Measurements from ENCODE around the gene SYNE2.
A peak's percentile ranks its signal among the peaks of the same experiment; 100 is the strongest.

The SYNE2 gene

GRCh38 chr14:63908667-63909264 is 56.0 kb downstream of the SYNE2 start:
- DNase-seq (ENCODE audit: low read depth in 2 of 3, low spot score in 2 of 3), result no peak

DNA sequence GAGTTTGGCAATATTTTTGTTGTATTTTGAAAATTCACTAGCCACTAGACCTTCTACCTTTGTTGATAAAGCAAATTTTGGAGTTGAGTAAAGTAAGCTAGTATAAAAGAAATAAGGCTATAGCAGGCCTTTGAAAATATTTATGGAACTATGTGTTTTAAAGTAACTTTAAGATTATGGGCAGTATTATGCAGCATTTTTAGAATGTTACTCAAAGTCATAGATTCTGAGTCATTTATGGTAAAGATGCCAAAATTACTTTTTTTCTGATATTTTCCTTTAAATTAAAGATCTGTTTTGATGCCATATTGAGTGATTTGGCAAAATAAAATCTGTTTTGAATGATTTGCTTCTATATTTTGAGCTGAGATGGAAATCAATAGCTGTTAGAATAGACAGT is 57.2 kb downstream of the SYNE2 start:
- DNase-seq (ENCODE audit: low read depth in 2 of 3, low spot score in 2 of 3), result no peak

DNA sequence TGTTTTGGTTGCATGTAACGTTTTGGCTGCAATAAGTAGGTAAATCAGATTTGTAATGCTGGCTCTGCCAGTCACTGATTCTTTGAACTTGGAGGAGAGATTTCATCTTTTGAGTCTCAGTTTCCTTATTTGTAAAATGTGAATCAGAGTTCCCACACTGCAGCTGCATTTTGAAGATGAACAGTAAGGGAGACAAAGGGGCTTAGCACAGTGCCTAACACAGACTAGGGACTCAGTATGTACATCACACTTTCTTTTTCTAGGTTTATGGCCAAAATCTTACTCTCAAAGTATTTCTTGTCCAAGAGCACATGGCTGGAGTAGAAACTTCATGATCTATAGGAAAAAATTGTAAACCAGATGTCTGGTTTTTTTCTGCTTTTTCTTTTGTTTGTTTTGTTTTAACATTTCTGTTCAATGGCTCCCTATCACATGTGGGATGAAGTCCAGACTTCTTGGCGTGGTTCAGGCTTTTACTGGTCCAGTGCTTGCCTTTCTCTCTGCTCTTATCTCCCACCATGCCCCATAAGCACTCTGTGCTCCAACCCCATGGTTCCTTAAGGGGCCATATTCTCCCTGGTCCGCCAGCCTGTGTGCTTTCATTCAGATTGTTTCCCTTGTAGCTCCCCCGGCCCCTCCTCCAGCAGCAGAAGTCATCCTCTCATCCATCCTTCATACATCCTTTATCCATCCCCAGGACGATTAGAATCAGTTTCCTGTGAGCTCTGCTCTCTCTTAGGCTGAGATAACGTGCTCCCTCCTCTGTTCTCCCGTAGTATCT is 58.0 kb downstream of the SYNE2 start:
- DNase-seq (ENCODE audit: low read depth in 2 of 3, low spot score in 2 of 3), result no peak

- DNase-seq (ENCODE audit: low read depth in 2 of 3, low spot score in 2 of 3), result no peak
Measured at GRCh38 chr14:63911404-63911803, 58.6 kb downstream of the SYNE2 start.

DNA sequence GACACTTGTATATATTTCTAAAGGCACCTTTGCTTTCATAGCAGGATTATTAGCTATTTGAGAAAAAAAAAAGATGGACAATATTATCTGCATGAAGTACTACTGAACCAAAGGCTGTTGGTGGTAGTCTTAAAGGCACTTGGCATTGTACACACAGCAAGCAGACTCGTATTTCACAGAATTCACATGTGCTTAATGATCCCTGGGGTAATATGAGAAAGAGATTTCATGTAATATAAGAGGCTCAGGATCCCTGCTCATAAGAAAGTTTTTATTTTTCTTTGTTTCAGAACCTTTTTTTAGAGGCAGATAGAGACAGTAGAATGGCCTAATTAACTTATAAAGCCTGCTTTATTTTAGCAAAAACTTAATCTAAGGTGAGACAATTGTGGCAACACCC is 59.5 kb downstream of the SYNE2 start:
- DNase-seq (ENCODE audit: low read depth in 2 of 3, low spot score in 2 of 3), result no peak

GRCh38 chr14:63918411-63918810 is 65.6 kb downstream of the SYNE2 start:
- no peak for DNase-seq (ENCODE audit: low read depth in 2 of 3, low spot score in 2 of 3)

- DNase-seq (ENCODE audit: low read depth in 2 of 3, low spot score in 2 of 3), result no peak
Measured at GRCh38 chr14:63922696-63923421, 70.1 kb downstream of the SYNE2 start.

DNA sequence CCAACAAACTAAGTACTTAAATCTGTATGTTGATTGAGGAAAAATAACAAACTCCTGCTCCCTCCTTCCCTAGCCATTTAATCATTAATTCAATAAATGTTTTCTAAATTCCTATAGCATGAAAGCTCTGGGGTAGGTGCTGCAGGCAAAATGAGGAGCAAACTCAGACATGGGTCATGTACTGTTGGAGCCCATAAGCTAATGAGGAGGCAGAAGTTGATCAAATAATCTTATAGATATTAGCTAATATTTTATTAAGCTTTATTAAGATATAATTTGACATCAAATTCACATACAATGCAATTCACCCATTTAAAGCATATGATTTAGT is 70.6 kb downstream of the SYNE2 start:
- no peak for DNase-seq (ENCODE audit: low read depth in 2 of 3, low spot score in 2 of 3)

GRCh38 chr14:63924375-63924774 is 71.6 kb downstream of the SYNE2 start:
- DNase-seq (ENCODE audit: low read depth in 2 of 3, low spot score in 2 of 3), result no peak

DNA sequence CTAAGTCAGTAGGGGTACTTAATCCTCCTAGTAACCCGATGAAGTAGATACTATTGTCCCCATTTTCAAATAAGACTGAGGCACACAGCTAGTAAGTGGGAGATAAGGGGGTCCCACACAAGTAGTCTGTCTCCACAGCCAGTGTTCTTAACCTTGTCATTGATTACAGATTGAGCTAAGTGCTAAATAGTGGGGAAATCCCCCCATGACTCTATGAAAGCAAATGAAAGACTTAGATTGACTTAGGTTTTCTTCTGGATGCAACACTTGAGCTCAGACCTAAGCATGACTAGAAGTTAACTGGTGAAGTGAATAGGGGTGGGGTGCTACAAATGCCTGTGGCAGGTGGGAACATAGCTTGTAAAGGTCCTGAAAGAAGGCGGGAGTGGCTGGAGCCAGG is 73.8 kb downstream of the SYNE2 start:
- no peak for DNase-seq (ENCODE audit: low read depth in 2 of 3, low spot score in 2 of 3)

DNA sequence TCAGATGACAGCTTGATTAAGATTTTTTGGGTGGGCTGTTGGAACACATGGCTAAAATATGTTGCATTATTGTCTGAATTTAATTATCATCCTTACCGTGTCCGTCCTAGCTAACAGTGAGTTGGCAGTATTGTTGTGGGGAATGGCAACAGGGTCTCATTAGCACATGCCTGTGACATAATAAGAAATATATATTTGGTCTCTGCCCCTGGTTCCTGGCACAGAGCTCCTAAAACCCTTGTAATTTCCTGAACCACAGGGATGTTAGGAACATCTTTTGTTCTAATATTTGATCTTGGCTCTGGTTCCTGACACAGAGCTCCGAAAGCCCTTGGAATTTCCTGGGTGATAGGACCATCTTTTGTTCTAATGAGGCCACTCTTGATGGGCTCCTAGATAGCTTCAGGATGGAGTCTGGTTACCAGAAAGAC is 76.0 kb downstream of the SYNE2 start:
- no peak for DNase-seq (ENCODE audit: low read depth in 2 of 3, low spot score in 2 of 3)

DNA sequence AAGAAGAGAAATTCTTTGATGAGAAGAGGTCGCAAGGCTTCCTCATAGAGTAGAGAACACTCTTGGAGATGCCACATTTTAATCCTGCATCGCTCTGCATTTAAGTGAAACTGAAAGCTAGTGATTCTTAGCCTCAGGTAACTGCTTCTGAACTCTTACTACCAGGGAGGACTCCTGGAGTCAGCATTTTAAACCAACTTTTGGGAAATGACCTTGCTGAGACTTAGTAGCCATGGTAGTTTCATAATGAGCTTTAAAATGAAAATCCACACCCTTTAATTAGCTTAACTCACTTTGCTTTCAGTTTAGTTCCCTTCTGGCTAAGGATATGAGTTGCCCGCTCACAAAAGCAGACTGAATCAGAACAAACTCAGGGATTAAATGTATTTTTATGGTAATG is 80.3 kb downstream of the SYNE2 start:
- no peak for DNase-seq (ENCODE audit: low read depth in 2 of 3, low spot score in 2 of 3)

- DNase-seq (ENCODE audit: low read depth in 2 of 3, low spot score in 2 of 3), result no peak
Measured at GRCh38 chr14:63933711-63934110, 80.9 kb downstream of the SYNE2 start.

GRCh38 chr14:63938198-63939005 is 85.6 kb downstream of the SYNE2 start:
- DNase-seq (ENCODE audit: low read depth in 2 of 3, low spot score in 2 of 3), result peak in 1 of 3 experiments; percentile 10

DNA sequence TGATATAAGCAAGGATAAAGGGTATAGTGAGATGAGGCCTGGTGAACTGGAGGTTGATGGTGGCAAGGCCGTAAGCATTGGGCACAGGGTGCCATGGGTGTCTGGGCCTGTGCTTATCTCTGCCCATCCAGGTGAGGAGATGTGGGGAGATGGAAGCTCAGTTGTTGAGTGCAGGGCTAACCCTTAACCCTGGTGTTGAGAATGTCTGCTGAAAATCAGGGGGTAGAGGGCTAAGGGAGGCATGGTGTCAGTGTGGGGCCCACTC is 86.1 kb downstream of the SYNE2 start:
- DNase-seq (ENCODE audit: low read depth in 2 of 3, low spot score in 2 of 3), result no peak

GRCh38 chr14:63940387-63940786 is 87.6 kb downstream of the SYNE2 start:
- no peak for DNase-seq (ENCODE audit: low read depth in 2 of 3, low spot score in 2 of 3)

GRCh38 chr14:63941023-63941422 is 88.2 kb downstream of the SYNE2 start:
- DNase-seq (ENCODE audit: low read depth in 2 of 3, low spot score in 2 of 3), result no peak

- DNase-seq (ENCODE audit: low read depth in 2 of 3, low spot score in 2 of 3), result no peak
Measured at GRCh38 chr14:63949696-63950095, 96.9 kb downstream of the SYNE2 start.

GRCh38 chr14:63951021-63951420 is 98.2 kb downstream of the SYNE2 start:
- no peak for DNase-seq (ENCODE audit: low read depth in 2 of 3, low spot score in 2 of 3)

- no peak for DNase-seq (ENCODE audit: low read depth in 2 of 3, low spot score in 2 of 3)
Measured at GRCh38 chr14:63951429-63951828, 98.6 kb downstream of the SYNE2 start.

DNA sequence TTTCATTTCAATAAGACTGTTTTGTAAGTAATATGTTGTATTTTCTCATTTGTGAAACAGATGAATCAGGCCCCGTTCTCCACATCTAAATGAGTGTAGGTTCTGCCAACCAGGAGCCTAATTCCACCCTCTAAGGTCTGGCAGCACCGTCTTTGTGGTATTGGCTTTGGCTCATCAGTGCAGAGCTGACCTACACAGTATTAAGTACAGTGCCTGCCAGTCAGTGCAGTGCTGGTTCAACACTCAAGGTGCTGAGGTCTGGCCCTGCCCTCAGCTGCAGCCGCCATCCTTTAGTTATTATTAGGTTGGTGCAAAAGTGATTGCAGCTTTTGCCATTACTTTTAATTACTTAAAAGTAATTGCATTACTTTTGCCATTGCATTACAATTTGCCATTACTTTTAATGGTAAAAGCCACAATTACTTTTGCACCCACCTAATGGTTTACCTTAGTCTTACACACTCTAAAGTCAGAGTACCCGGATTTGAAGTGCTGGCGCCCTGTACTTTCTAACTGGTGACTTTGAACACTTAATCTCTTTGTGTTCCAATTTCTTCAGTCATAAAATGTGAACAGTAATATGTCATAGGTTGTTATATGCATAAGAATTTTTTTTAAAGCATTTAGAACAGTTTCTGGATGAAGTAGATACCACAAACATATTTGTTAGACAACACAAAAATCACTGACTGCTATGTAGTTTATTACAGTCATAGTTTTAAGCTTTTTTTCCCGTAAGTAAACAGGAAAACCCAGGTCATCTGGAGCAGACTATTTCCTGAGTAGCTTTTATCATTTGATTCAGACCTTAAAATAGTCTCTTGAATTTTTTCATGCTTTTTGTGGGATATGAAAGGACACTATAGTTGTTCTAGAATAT is 99.5 kb downstream of the SYNE2 start:
- DNase-seq (ENCODE audit: low read depth in 2 of 3, low spot score in 2 of 3), result no peak
